Central memory CD8-positive, alpha-beta T cell (primary cell): Measurements from ENCODE around the gene THSD4.

Experiments
- ATAC-seq: fragments of 150-1000 bp; cut with Tn5 transposase; replicated peaks from 2 replicates; pipeline ENCODE4 v1.10.0; 2022; ENCODE audit warnings: mild to moderate bottlenecking, moderate FRiP score, moderate number of reproducible peaks; ENCODE audit not compliant: poor library complexity, severe bottlenecking; ENCODE audit errors: extremely low read depth
- DNase-seq, 2 donors: peaks; one replicate each; pipeline ENCODE4 v3.0.0; 2021; ENCODE audit warnings: low spot score in 2 of 2
- H3K27ac Mint-ChIP-seq: one replicate; pipeline ENCODE4 v1.8.0; 2022; ENCODE audit warnings: low read depth, mild to moderate bottlenecking, moderate library complexity, mixed read lengths
- H3K27me3 Mint-ChIP-seq: one replicate; pipeline ENCODE4 v1.8.0; 2022; ENCODE audit warnings: mixed read lengths
- H3K36me3 Mint-ChIP-seq: one replicate; pipeline ENCODE4 v1.8.0; 2022; ENCODE audit warnings: mild to moderate bottlenecking, moderate library complexity, mixed read lengths; ENCODE audit not compliant: insufficient read depth
- H3K4me1 Mint-ChIP-seq: one replicate; pipeline ENCODE4 v1.8.0; 2022; ENCODE audit warnings: mixed read lengths
- H3K4me3 Mint-ChIP-seq: one replicate; pipeline ENCODE4 v1.8.0; 2022; ENCODE audit warnings: mild to moderate bottlenecking, moderate library complexity, mixed read lengths
- H3K9me3 Mint-ChIP-seq: one replicate; pipeline ENCODE4 v1.8.0; 2022; ENCODE audit warnings: mixed read lengths

THSD4 gene

DNA sequence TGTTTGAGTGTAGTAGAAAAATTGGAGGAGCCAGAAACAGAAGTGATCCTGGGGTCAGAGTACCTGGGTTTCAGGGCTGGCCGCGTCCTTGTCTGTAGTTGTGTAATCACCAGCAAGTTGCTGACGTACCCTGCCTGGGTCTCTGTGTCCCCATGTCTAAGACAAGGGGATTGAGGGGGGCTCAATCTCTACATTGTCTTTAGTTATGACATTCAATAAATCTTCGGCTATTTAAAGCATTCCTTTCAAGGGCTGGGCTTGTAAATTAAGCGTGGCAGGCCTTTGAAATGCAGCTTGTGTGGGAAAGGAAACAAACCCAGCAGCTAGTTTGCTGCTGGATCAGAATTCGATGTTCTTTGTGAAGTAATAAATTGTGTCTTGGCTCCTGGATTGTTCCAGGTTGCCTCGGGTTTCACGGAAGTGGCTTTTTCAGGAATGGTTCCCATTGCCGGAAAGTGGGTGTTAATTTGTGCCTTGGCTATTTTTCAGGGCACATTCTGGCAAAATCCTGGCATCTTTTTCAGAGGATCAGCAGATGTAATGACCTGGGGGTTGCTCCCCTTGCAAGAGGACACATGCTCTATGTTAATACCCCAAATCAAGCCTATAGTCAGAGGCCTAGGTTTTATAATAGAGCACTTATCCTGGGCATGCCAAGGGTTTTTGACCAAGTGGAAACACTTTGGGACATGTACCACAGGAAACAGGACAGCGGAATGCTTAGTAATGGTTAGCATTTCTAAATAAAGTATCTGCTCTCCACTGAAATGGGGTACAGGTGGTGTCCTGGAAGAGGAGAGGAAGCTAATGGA, 400.3 kb downstream of the THSD4 start:
- Mint-ChIP-seq H3K9me3 (no peaks in the 10 kb centered on the region), H3K27ac (no peak overlapping the region), H3K27me3 (peaks cover 26% of the 10 kb centered on the region), H3K36me3 (no peaks in the 10 kb centered on the region), H3K4me1 (no peaks in the 10 kb centered on the region), H3K4me3 (no peak overlapping the region)
- ATAC-seq (no peak), DNase-seq (no peak)

GRCh38 chr15:71517751-71518150, 402.5 kb downstream of the THSD4 start:
- Mint-ChIP-seq H3K9me3 (no peaks in the 10 kb centered on the region), H3K4me1 (no peaks in the 10 kb centered on the region), H3K4me3 (no peak overlapping the region), H3K27ac (no peak overlapping the region), H3K27me3 (peaks cover 35% of the 10 kb centered on the region), H3K36me3 (no peaks in the 10 kb centered on the region)
- DNase-seq (no peak), ATAC-seq (no peak)

DNA sequence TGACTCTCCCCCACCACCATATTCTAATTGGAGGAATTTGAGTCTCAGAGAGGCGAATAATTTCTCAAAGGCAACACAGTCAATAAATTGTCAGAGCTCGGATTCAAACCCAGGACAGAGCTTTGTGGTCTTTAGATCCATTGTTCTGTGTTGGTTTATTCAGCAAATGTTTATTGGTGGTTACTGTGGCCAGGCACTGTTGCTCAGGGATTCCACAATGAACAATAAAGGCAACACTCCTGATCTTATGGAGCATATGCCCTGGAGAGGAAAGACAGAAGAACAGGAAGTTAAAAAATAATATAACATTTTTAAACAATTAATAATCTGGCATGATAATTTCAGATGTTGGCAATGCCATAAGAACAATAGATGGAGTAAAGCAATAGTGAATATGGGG, 403.4 kb downstream of the THSD4 start:
- Mint-ChIP-seq H3K4me1 (no peaks in the 10 kb centered on the region), H3K9me3 (no peaks in the 10 kb centered on the region), H3K36me3 (no peaks in the 10 kb centered on the region), H3K27ac (no peak overlapping the region), H3K4me3 (no peak overlapping the region), H3K27me3 (peaks cover 42% of the 10 kb centered on the region)
- no peak for ATAC-seq
- no peak for DNase-seq

- H3K4me3 Mint-ChIP-seq = no peak overlapping the region
- H3K27me3 Mint-ChIP-seq = peaks cover 77% of the 10 kb centered on the region
- DNase-seq = no peak
- no peaks in the 10 kb centered on the region for H3K9me3 Mint-ChIP-seq
- H3K4me1 Mint-ChIP-seq = no peaks in the 10 kb centered on the region
- H3K36me3 Mint-ChIP-seq = no peaks in the 10 kb centered on the region
- H3K27ac Mint-ChIP-seq = no peak overlapping the region
- ATAC-seq = no peak
Observed at GRCh38 chr15:71526060-71526820, 411.0 kb downstream of the THSD4 start.

- H3K27me3 Mint-ChIP-seq = peaks cover 52% of the 10 kb centered on the region
- ATAC-seq = no peak
- H3K36me3 Mint-ChIP-seq = no peaks in the 10 kb centered on the region
- H3K4me3 Mint-ChIP-seq = no peak overlapping the region
- H3K9me3 Mint-ChIP-seq = peaks cover 6% of the 10 kb centered on the region
- no peaks in the 10 kb centered on the region for H3K4me1 Mint-ChIP-seq
- DNase-seq = no peak
- H3K27ac Mint-ChIP-seq = no peak overlapping the region
Observed at GRCh38 chr15:71529361-71529760, 414.1 kb downstream of the THSD4 start.

GRCh38 chr15:71530116-71530515, 414.8 kb downstream of the THSD4 start:
- DNase-seq (no peak), ATAC-seq (no peak)
- Mint-ChIP-seq H3K9me3 (peaks cover 6% of the 10 kb centered on the region), H3K4me3 (no peak overlapping the region), H3K27me3 (peaks cover 45% of the 10 kb centered on the region), H3K4me1 (no peaks in the 10 kb centered on the region), H3K36me3 (no peaks in the 10 kb centered on the region), H3K27ac (no peak overlapping the region)

DNA sequence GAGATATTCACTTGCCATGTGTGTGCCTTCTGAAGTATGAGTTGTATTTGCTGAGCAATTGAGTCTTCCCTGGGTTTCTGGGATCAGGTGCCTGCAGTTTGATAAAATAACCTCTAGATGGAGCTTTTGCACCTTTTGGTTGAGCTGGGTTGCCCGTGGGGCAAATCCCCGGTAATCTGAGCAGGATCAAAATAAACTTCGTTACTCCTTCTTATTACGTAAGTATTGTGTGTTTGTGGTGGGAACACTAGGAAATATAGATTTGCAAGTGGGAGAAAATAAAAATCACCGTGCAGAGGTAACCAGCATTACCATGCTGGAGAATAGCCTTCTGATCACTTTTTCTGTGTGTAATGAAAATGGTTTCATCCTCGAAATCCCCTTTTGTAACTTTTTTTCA, 417.7 kb downstream of the THSD4 start:
- Mint-ChIP-seq H3K4me1 (no peaks in the 10 kb centered on the region), H3K9me3 (peaks cover 6% of the 10 kb centered on the region), H3K4me3 (no peak overlapping the region), H3K36me3 (peaks cover 2% of the 10 kb centered on the region), H3K27me3 (peaks cover 25% of the 10 kb centered on the region), H3K27ac (no peak overlapping the region)
- ATAC-seq (no peak), DNase-seq (no peak)

DNA sequence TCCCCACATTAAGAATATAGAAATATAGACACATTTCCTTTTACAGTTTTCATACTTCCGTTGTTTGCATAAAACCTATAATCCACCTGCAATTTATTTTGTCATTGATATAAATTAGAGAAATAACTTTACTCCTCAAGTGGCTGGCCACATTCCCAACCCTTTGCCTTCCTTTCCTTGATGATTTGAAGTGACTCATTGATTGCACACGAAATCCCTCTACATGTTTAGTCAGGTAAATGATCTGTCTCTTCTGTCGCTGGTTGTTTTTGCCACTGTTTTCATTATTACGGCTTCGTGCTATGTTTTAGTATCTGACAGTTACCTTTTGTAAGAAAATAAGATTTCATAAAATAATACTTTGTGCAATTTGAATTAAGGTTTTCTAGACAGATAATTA, 422.9 kb downstream of the THSD4 start:
- no peak overlapping the region for H3K27ac Mint-ChIP-seq
- no peak for ATAC-seq
- peaks cover 2% of the 10 kb centered on the region for H3K36me3 Mint-ChIP-seq
- H3K9me3 Mint-ChIP-seq = no peaks in the 10 kb centered on the region
- no peak overlapping the region for H3K4me3 Mint-ChIP-seq
- no peaks in the 10 kb centered on the region for H3K4me1 Mint-ChIP-seq
- DNase-seq = no peak
- H3K27me3 Mint-ChIP-seq = peaks cover 29% of the 10 kb centered on the region

DNA sequence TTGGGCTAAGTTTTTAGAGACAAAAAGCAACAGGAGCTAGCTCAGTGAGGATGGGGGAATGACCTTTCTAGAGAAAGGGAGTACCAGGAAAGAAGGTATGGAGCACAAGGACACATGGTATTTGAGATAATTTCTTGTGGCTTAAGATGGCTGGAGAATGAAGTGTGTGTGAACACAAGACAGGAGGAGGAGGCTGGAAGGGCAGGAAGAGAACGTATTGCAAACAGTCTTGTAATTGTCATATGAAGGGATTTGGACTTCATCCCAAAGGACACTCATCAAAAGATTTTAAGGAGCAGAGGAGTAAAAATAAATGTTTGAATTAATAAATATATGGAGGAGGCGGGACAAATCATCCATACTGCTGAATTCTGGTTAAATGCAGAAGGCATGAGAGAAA, 426.5 kb downstream of the THSD4 start:
- no peak overlapping the region for H3K4me3 Mint-ChIP-seq
- H3K27ac Mint-ChIP-seq = no peak overlapping the region
- peaks cover 2% of the 10 kb centered on the region for H3K36me3 Mint-ChIP-seq
- no peak for ATAC-seq
- no peaks in the 10 kb centered on the region for H3K4me1 Mint-ChIP-seq
- DNase-seq = no peak
- H3K27me3 Mint-ChIP-seq = peaks cover 49% of the 10 kb centered on the region
- peaks cover 4% of the 10 kb centered on the region for H3K9me3 Mint-ChIP-seq

- peaks cover 4% of the 10 kb centered on the region for H3K9me3 Mint-ChIP-seq
Observed at GRCh38 chr15:71542836-71543235, 427.6 kb downstream of the THSD4 start.

GRCh38 chr15:71543413-71543812, 428.1 kb downstream of the THSD4 start:
- DNase-seq (no peak), ATAC-seq (no peak)
- peaks cover 4% of the 10 kb centered on the region for H3K9me3 Mint-ChIP-seq
- H3K36me3 Mint-ChIP-seq = no peaks in the 10 kb centered on the region
- no peak overlapping the region for H3K27ac Mint-ChIP-seq
- H3K4me3 Mint-ChIP-seq = no peak overlapping the region
- no peaks in the 10 kb centered on the region for H3K4me1 Mint-ChIP-seq
- peaks cover 66% of the 10 kb centered on the region for H3K27me3 Mint-ChIP-seq

More at GRCh38 chr15:71542836-71543235, 427.6 kb downstream of the THSD4 start:
- H3K27me3 Mint-ChIP-seq = peaks cover 60% of the 10 kb centered on the region
- ATAC-seq (no peak), DNase-seq (no peak)
- no peaks in the 10 kb centered on the region for H3K36me3 Mint-ChIP-seq
- H3K4me3 Mint-ChIP-seq = no peak overlapping the region
- no peak overlapping the region for H3K27ac Mint-ChIP-seq
- H3K4me1 Mint-ChIP-seq = no peaks in the 10 kb centered on the region

DNA sequence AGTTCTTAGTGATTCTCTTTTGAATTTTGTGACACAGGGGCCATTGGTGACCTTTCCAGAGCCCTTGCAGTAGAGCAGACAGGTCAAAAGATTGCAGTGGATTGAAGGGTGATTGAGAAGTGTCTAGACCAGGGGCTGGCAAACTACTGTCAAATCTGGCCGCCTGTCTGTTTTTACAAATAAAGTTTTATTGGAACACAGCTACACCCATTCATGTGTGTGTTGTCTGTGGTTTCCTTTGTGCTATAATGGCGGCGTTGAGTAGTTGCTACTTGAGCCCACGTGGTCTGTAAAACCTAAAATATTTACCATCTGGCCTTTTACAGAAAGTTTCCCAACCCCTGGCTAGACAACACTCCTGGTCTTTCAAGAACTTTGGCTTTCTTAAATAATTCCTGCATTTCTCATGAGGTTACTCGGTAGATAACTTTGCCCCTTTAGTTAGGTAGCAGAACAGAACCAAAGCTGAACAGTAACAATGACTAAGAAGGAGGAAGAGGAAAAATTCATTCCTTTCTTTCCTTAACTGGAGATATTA, 430.0 kb downstream of the THSD4 start:
- H3K4me3 Mint-ChIP-seq = no peak overlapping the region
- ATAC-seq (no peak), DNase-seq (no peak)
- peaks cover 72% of the 10 kb centered on the region for H3K27me3 Mint-ChIP-seq
- H3K9me3 Mint-ChIP-seq = peaks cover 4% of the 10 kb centered on the region
- H3K4me1 Mint-ChIP-seq = no peaks in the 10 kb centered on the region
- no peaks in the 10 kb centered on the region for H3K36me3 Mint-ChIP-seq
- H3K27ac Mint-ChIP-seq = no peak overlapping the region

GRCh38 chr15:71545923-71546322, 430.7 kb downstream of the THSD4 start:
- no peak overlapping the region for H3K4me3 Mint-ChIP-seq
- H3K36me3 Mint-ChIP-seq = no peaks in the 10 kb centered on the region
- no peaks in the 10 kb centered on the region for H3K4me1 Mint-ChIP-seq

More at GRCh38 chr15:71545923-71546322, 430.7 kb downstream of the THSD4 start:
- peaks cover 72% of the 10 kb centered on the region for H3K27me3 Mint-ChIP-seq
- H3K9me3 Mint-ChIP-seq = peaks cover 4% of the 10 kb centered on the region
- DNase-seq = no peak
- H3K27ac Mint-ChIP-seq = no peak overlapping the region
- no peak for ATAC-seq
